ENCODE results near the gene KCNJ1. TPM values are rescaled to one million over a fixed set of nuclear protein-coding genes. Genes with fewer than 3 reads are reported as not detected.

KCNJ1 gene
- total RNA-seq, 1 donor from 2014 or later: not detected

- Mint-ChIP-seq H3K27me3 (ENCODE audit: low read depth) (peaks cover 52% of the 10 kb centered on the region), H3K9me3 (no peaks in the 10 kb centered on the region), H3K4me3 (no peak overlapping the region), H3K27ac (no peak overlapping the region), H3K4me1 (peaks cover 22% of the 10 kb centered on the region), H3K36me3 (no peaks in the 10 kb centered on the region)
- DNase-seq (ENCODE audit: low spot score in 2 of 2, unreplicated experiment in 2 of 2): no peak
- TF ChIP-seq CTCF (IDR thresholded peaks at IDR 0.05; ENCODE audit: unreplicated experiment): no peak
Measured at GRCh38 chr11:128898580-128899344, 31.7 kb upstream of the KCNJ1 start.

GRCh38 chr11:128897826-128898225, 30.7 kb upstream of the KCNJ1 start:
- no peaks in the 10 kb centered on the region for H3K9me3 Mint-ChIP-seq
- H3K4me3 Mint-ChIP-seq: no peak overlapping the region
- no peak overlapping the region for H3K27ac Mint-ChIP-seq
- peaks cover 42% of the 10 kb centered on the region for H3K27me3 Mint-ChIP-seq (ENCODE audit: low read depth)
- DNase-seq (ENCODE audit: low spot score in 2 of 2, unreplicated experiment in 2 of 2): no peak
- peaks cover 16% of the 10 kb centered on the region for H3K4me1 Mint-ChIP-seq
- no peak for TF ChIP-seq CTCF (IDR thresholded peaks at IDR 0.05; ENCODE audit: unreplicated experiment)
- no peaks in the 10 kb centered on the region for H3K36me3 Mint-ChIP-seq

- Mint-ChIP-seq H3K36me3 (no peaks in the 10 kb centered on the region), H3K27me3 (ENCODE audit: low read depth) (peaks cover 41% of the 10 kb centered on the region), H3K4me1 (peaks cover 21% of the 10 kb centered on the region), H3K4me3 (no peak overlapping the region), H3K9me3 (no peaks in the 10 kb centered on the region), H3K27ac (no peak overlapping the region)
- no peak for TF ChIP-seq CTCF (IDR thresholded peaks at IDR 0.05; ENCODE audit: unreplicated experiment)
- DNase-seq (ENCODE audit: low spot score in 2 of 2, unreplicated experiment in 2 of 2): no peak
Measured at GRCh38 chr11:128896356-128896755, 29.3 kb upstream of the KCNJ1 start.

GRCh38 chr11:128895526-128895925, 28.4 kb upstream of the KCNJ1 start:
- no peak for TF ChIP-seq CTCF (IDR thresholded peaks at IDR 0.05; ENCODE audit: unreplicated experiment)
- Mint-ChIP-seq H3K4me1 (peaks cover 24% of the 10 kb centered on the region), H3K27me3 (ENCODE audit: low read depth) (peaks cover 39% of the 10 kb centered on the region)

GRCh38 chr11:128894685-128895084, 27.6 kb upstream of the KCNJ1 start:
- no peak for TF ChIP-seq CTCF (IDR thresholded peaks at IDR 0.05; ENCODE audit: unreplicated experiment)
- Mint-ChIP-seq H3K27ac (no peak overlapping the region), H3K4me1 (peaks cover 24% of the 10 kb centered on the region), H3K36me3 (no peaks in the 10 kb centered on the region), H3K27me3 (ENCODE audit: low read depth) (peaks cover 39% of the 10 kb centered on the region), H3K4me3 (no peak overlapping the region), H3K9me3 (no peaks in the 10 kb centered on the region)
- no peak for DNase-seq (ENCODE audit: low spot score in 2 of 2, unreplicated experiment in 2 of 2)

More at GRCh38 chr11:128895526-128895925, 28.4 kb upstream of the KCNJ1 start:
- H3K4me3 Mint-ChIP-seq: no peak overlapping the region
- DNase-seq (ENCODE audit: low spot score in 2 of 2, unreplicated experiment in 2 of 2): no peak
- H3K27ac Mint-ChIP-seq: no peak overlapping the region
- no peaks in the 10 kb centered on the region for H3K9me3 Mint-ChIP-seq
- no peaks in the 10 kb centered on the region for H3K36me3 Mint-ChIP-seq
